Measurements from ENCODE around the gene DAPK1.

DAPK1 gene

DNA sequence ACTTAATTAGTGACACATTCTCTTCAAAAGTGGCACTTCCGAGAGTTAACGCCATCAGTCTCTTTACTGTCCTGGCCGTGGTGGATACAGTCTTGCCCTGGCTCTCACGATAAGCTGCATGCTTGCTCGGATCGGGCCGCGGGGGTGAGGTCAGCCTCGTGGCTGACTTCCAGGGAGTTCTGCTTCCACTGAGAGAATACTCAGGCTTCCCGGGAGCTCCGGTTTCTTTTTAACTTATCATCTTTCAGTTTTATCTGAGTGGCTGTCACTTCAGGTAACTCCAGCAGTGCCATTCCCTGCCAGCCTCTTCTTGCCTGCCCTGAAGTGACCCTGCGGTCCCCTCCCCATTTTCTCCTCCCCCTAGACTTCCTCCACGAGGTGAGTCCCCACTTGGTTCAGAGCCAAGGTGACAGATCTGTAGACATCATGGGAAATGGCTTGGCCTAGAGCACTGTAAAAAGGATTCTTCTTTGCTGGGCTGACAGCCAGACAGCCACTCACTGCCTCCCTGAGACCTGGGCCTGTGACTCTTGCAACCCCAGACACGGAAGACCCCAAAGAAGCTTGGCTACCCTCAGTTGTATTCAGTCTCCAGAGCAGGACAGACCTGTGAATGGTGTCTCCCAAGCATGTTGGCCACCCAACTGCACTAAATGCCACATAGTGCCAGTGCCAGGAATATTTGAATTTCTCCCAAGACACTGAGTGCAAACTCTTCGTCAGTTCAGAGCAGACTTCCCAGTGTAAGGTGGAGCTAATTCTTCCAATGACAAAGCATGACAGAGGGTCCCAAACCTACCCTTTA, 95.1 kb downstream of the DAPK1 start:
- no peak for DNase-seq (ENCODE audit: low read depth in 2 of 2)

DNA sequence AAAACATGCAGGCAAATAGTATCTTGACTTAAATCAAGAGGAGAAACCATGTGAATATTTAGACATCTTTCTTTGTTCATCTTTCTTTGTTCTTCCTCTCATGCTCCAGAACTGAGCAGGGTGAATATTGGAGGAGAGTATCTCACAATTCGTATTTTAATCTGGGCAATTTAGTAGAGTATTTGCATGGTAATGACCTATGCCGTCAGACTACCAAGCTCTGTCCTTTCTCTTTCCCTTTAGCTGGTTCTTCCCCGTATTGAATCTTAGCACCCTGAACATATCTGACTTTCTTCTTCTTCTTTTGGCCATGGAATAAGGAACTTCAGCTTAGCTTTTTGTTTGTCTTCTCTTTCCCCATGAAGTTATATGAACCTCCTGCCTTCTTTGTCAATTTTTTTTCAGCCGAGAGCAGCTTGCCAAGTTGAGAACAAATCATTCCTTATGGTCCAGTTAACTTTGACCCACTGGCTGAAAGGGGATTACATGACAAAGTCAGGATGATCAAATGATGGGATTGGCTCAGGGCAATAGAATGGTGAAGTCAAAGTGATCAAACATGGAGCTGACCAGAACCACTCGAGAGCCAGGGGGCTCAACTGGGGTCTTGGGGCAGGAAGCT, 95.8 kb downstream of the DAPK1 start:
- no peak for DNase-seq (ENCODE audit: low read depth in 2 of 2)

DNA sequence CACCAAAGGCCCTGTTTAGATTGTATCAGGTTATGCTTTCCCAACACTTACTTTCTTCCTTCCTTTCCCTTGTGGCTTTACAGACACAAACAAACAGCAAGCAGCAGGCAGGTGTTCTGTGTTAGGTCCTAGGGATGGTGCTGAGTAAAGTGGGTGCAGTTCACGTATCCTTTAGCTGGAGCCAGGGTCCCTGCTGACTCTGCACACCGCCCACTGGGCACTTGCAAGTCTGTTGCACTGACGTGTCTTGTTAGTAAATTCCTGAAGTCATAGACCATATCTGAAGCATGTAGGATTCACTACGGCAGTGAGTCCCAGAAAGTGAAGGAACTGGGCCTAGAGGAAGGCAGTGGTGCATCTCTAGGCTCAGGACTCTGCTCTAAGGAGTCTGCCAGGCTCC, 96.5 kb downstream of the DAPK1 start:
- no peak for DNase-seq (ENCODE audit: low read depth in 2 of 2)

DNA sequence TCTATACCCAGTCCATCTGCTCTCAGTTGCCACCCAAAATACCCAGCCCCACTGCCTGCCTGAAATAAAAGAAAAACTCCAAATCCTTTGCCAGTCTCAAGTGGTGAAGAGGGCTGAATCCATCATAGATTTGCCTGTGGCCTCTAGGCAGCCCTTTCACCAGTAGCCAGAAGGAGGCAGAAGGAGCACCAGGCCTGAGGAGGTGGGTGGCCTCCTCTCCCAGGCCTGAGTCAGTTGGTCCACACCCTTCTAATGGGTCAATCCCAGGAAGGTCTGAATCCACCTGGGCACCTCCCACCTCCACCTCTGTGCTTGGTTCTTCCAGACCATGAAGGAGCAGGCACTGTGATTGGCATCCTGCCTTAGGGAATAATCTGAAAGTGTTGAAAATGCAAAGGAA, 97.0 kb downstream of the DAPK1 start:
- no peak for DNase-seq (ENCODE audit: low read depth in 2 of 2)

DNA sequence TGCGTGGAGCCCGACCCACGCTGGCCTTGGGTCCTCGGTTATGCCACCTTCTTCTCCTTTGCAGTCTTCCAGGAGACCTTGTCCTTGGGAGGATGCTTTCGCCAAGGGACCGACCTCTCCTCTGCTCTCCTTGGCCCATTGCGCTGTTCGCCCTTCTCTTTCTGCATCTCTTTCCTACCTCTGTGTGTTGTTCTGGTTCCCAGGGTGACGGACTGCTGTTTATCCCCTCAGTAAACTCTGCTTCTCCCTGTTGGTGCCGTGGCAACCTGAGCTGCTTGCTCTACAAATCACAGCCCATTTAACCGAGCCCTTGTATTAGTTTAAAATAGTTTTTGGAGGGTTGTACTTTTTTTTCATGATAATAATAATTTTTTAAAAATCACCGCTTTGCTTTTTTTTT, 97.9 kb downstream of the DAPK1 start:
- DNase-seq (ENCODE audit: low read depth in 2 of 2): no peak

DNA sequence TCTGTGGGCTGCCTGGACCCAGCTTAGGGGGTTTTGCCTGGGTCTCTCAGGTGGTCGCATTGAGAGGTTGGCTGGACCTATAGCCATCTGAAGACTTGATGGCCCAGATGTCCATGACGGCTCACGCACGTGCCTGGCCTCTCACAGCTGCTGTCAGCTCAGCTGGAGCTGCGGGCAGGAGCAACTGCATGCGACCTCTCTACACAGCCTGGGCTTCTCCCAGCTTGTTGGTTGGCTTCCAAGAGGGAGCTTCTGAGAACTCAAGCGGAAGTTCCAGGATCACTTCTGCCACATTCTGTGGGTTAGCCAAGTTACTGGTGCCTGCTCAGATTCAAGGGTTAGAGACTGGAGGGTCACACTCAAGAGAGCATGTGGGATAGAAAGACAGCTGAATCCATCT, 99.2 kb downstream of the DAPK1 start:
- DNase-seq (ENCODE audit: low read depth in 2 of 2): no peak

DNA sequence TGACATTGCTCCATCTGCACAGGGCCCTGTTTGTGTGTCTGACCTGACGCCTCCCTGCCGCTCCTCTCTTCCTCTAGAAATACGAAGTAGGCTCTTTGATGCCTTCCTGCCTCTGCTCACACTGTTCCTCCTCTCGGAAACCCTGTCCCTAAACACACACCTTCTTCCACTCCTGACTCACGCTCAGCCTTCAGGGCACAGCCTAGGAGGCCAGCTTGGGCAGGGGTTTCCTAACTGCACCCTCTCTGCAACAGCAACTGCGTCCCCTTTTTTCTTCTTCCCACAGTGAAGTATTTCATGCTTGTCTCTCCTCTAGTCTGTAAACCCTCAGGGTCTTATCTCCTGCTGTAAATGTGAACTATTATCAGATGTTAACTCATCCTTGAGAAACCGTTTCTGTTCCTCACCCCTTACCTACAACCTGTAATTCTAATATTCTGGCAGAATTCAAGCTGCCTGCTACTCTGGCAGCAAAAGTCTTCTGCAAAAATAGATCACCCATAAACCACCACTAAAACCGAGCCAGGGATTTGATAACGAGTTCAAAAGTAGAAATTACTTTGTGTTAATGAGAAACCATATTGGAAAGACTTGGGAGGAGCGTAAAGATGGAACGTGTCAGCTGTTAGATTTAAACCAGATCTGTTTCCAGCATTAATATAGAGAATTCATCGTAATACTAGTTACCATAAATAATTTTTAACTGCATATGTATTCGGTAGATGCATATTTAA, 100.2 kb downstream of the DAPK1 start:
- no peak for DNase-seq (ENCODE audit: low read depth in 2 of 2)

DNA sequence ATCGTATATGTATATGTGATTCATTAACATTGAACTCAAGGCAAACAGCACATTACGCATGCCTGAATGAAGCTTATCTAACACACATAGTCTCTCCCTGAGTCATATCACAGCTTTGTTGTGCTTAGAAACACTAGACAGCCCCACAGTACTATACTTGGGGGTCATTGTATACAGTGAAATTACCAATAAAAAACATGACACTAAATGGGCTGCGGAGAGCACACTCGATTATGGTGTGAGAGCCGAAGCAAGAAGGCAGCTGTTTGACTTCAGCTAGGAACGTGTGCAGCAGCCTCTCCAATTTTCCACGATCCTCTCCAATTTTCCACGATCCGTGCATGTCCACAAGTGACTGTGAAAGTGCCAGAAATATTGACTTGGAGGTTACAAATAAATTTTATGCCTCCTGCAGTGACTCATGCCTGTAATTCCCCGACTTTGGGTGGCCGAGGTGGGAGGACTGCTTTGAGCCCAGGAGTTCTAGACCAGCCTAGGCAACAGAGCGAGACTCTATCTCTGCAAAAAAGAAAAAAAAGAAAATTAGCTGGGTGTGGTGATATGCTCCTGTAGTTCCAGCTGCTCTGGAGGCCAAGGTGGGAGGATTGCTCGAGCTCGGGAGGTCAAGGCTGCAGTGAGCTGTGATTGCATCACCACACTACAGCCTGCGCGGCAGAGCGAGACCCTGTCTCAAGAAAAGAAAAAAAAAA, 102.4 kb downstream of the DAPK1 start:
- no peak for DNase-seq (ENCODE audit: low read depth in 2 of 2)

DNA sequence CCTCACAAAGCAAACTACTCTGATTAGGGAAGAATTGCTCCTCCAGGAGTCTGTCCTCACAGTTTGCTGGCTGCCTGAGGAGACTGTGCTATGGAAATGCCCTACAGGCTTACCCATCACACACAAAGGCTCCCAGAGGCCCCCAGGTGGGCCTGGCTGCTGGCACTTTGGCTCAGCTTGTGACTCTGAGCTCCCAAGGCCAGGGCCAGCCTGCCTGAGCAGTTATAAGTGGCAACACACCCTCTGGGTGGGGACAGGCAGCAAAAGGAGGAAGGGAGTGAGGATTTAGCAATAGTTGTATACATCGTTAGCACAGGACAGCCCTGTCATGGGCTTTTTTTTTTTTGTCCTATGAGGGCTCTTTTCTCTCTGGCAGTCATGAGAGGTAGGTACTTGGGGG, 103.5 kb downstream of the DAPK1 start:
- no peak for DNase-seq (ENCODE audit: low read depth in 2 of 2)

DNA sequence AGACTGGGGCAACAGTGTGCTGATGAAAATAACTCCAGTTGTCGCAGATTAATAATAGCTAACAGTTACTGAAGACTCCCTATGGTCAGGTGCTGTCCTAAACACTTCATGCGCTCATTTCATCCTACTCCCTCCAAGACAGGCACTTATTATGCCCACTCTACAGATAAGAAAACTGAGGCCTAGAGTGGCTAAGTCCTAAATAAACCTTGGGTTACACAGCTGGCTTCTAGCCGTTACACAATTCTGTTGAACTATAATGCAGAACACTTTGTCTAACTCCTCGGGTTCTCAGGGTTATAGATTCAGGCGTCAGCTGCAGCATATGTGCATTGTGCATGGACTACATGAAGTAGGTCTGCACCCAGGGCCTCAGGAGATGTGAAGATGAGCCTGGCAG, 103.9 kb downstream of the DAPK1 start:
- DNase-seq (ENCODE audit: low read depth in 2 of 2): no peak

DNA sequence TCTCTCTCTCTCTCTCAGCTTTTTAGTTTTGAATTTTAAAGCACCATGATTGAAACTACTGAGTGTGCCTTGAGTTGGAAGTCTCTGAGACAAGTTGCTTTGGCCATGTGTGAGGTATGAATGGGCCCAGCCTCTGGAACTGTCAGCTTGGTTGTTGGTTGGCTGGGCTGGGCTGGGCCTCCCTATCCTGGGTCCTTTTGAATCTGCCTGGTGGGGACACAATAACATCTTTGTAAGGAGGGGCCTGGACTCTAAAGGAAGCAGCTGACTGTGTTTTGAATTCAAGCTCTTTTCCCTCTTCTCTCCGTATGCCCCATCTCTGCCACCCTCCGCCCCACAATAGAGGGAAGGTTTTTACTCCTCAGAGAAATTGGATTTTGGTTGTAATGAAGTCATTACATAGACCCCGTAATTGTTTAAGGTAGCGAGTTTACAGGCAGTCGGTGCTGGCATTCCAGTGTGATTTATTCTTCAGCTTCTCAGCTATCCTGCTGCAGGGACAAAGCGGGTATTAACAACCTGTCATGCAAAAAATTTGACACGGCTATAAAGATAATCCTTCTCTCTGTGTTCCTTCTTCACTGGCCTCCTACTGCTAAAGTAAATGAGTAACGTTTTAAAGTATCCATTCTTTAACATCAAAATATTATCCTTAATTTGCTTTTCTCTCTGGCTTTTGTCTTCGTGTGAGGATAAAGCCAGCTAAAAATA, 105.4 kb downstream of the DAPK1 start:
- no peak for DNase-seq (ENCODE audit: low read depth in 2 of 2)

DNA sequence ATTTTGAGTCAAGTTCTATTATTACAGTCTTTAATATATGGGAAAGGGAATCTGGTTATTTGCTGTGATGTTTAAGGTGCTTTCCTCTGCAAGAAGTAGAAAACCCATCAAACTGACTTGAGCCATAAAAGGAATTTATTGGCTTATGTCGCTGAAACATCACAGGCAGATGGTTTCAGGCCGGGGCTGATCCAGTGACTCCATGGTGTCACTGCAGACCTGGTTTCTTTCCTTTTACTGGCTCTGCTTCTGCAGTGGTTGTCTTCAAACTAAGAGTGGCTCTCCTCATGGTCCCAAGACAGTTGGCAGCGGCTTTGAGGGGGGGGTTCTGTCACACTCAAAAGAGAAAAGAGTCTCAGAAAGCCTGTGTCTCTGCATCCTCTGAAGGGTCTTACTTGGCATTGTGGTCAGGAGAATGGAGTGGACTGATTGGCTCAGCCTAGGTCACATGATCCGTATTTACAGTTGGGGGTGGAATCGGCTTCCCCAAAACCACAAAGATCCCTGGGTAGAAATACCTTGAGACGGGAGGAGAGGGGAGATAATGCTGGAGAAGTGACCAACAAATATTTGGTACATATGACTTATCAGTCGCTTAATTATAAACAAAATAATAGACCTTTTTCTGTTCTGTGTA, 106.3 kb downstream of the DAPK1 start:
- DNase-seq (ENCODE audit: low read depth in 2 of 2): no peak

DNA sequence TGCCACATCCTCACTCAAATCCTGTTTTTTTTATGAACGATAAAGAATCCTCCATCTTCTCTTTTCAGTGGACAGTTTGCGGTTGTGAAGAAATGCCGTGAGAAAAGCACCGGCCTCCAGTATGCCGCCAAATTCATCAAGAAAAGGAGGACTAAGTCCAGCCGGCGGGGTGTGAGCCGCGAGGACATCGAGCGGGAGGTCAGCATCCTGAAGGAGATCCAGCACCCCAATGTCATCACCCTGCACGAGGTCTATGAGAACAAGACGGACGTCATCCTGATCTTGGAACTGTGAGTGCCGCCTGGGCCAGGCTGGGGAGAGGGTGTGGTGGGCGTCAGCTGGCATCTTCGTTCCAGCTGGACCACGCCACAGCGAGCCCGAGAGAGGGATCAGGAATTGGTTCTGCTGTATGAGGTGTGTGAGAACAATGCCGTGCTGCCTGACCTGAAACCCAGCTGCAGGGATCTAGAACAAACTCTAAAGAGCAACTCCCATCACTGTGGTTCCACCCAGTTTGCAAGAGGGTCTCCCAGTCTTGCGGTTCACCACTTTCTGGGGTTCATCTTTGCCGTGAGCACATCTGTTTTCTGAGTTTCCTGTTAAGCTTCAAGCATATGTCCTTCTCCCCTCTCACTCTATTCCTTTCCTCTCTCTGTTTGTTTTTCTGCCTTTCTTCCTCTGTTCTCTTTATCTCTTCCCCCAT, 107.4 kb downstream of the DAPK1 start:
- DNase-seq (ENCODE audit: low read depth in 2 of 2): no peak

DNA sequence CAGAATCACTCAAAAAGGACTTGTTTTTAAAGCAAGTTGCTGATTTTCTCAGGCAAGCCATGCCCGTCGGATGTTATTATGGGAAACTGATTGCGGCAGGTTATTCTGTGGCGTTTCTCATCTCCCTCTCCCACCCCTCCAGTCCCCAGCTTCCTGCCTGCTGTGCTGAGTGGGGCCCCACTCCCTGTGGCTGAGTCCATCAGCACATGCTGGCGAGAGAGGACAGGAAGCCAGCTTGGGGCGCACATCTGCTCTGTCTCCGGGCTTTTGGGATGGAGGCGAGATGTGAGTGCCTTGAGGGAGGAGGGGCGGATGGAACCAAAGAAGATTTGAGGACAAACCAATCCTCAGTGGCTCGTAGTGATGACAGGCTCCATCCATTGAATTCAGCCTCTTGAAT, 108.0 kb downstream of the DAPK1 start:
- no peak for DNase-seq (ENCODE audit: low read depth in 2 of 2)

DNA sequence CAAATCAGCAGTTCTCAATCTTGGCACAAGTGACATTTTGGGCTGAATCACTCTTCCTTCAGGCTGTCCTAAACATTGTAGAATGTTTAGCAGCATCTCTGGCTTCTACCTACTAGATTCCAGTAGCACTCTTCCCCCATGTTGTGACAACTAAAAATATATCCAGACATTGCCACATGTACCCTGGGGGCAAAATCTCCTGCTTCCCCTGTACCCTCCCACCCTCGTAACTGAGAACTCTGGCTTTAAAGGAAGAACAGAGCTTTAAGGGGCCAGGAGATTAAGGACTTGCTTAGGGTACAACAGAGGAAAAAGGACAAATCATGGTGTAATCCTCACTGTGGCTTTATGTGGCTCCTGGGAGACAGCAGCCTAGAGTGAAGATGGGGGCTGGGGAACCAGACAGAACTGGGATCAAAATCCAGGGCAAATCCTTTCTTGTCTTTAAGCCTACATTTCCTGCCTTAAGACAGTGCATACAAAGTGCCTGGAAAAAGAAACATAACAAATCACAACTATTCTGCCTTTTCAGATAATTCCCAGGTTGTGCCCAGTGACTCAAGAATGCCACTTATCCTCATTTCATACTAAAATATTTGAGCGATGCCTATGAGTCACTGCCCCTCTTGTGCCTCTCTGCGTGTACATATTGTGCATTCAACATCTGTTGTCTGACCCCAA, 109.3 kb downstream of the DAPK1 start:
- no peak for DNase-seq (ENCODE audit: low read depth in 2 of 2)

DNA sequence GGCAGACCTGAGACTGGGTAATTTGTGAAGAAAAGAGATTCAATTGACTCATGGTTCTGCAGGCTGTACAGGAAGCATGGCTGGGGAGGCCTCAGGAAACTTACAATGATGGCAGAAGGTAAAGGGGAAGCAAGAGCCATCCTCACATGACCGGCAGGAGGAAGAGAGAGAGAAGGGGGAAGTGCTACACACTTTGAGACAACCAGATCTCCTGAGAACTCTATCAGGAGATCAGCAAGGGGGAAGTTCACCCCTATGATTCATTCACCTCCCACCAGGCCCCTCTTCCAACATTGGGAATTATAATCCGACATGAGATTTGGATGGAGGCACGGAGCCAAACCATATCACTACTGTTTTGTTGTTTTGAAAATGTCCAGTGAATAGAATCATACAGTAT, 110.2 kb downstream of the DAPK1 start:
- no peak for DNase-seq (ENCODE audit: low read depth in 2 of 2)

DNA sequence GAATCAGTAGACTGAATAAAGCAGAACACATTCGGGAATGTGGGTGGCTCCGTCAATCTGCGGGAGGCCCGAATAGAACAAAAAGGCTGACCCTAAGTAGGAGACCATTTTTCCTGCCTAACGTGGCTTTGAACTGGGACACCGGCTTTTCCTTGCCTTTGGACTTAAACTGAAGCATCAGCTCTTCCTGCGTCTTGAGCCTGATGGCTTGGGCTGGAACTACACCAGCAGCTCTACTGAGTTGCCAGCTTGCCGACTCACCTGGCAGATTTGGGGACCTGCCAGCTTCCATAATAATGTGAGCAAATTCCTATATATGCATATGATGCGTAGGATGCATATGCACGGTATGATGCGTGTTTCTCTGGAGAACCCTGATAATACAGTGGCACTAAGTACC, 111.3 kb downstream of the DAPK1 start:
- no peak for DNase-seq (ENCODE audit: low read depth in 2 of 2)

DNA sequence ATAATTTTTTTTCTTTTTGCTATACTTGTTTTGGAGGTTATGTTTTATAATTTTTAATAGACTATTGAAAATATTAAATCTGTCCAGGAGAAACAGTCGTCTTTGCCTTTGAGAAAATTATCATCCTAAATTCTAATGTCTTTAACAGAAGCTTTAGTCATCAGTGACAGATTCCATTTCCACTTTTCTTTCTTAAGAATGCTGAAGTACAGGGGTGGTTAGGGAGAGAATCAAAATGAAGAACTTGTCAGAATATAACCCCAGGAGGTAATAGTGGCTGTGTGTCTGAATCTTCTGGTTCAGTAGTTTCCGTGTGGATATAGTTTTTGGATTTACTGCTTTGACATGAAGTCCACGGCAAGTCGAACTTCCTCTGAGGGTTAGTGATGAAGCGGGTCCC, 111.8 kb downstream of the DAPK1 start:
- DNase-seq (ENCODE audit: low read depth in 2 of 2): no peak

DNA sequence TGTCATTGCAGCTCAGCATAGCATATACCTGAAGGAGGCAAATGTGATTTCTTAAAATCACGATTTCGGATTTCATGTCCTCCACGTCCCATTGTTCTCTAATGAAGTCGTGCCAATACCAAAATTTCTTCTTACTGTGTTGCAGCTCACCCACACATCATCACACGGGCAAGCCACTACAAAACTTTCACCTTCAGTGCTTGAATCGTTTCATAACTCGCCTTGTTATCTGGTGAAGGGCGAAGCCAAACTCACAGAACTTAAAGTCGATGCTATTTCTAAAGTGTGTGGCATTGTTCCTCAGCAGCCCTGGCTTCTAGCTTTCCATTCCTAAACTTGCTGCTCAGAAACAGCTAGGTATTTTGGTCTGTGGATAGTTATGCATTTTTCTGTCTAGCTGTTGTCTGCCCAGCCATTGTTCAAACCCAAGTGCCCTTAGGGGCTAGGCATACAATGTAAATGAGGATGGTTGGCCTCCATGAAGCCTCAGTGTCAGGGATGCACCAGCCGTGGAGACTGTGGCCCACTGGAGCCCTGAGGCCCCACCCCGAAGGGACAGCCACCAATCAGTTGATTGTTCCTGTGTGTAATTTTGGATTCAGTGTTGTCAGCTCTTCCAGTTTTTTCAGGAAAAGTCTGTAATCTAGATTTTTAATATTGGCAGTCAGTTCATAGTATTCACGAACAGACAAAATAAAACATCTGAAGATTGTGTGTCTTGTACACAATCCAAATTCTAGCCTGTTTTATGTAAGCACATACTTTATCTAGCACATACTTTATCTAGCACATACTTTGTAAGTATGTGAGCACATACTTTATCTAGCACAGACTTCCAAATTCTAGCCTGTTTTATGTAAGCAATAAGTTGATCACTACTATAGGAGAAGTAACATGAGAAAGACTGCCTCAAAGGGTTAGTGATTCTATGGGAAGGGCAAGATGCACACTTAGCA, 112.8 kb downstream of the DAPK1 start:
- DNase-seq (ENCODE audit: low read depth in 2 of 2): no peak
